OCI-LY3 (cell line): ENCODE results near the gene MYOCD.

Experiments used
- CTCF ChIP-seq: fragments of 200-600, 300-600 bp; sonication (generic); IDR thresholded peaks from 2 replicates; pipeline ENCODE4 v1.5.1; 2014; ENCODE audit warnings: antibody characterized with exemption, low read length, low read depth
- EZH2phosphoT487 ChIP-seq: fragments of 200-600 bp; shearing (Covaris generic); IDR thresholded peaks from 2 replicates; pipeline ENCODE4 v1.6.1; 2018; ENCODE audit warnings: antibody characterized with exemption, mixed run types, low read depth

GRCh38 chr17:12686486-12686885, 20.8 kb downstream of the MYOCD start:
- TF ChIP-seq CTCF (no peak), EZH2phosphoT487 (no peak)
